NOMO-1 treated with DMSO at 0.1 percent for 48 hours (cell line): ENCODE measurements around the gene SERPINB8.
A peak's percentile ranks its signal among the peaks of the same experiment; 100 is the strongest.

Experiments used
- DNase-seq: peaks from one replicate; lab custom pipeline; 2025; ENCODE audit not compliant: unreplicated experiment; lab: John Stamatoyannopoulos, UW

Gene SERPINB8

GRCh38 chr18:64011513-64011912 lies 41.6 kb downstream of the SERPINB8 start:
- no peak for DNase-seq

- peak; percentile 19 for DNase-seq
Measured at GRCh38 chr18:64017870-64018269, 48.0 kb downstream of the SERPINB8 start.

GRCh38 chr18:64019922-64020756 lies 50.3 kb downstream of the SERPINB8 start:
- DNase-seq, result no peak

GRCh38 chr18:64026350-64026749 lies 56.5 kb downstream of the SERPINB8 start:
- DNase-seq, result no peak

- DNase-seq, result no peak
Measured at GRCh38 chr18:64027931-64028695, 58.2 kb downstream of the SERPINB8 start.

- DNase-seq, result no peak
Measured at GRCh38 chr18:64029096-64029495, 59.2 kb downstream of the SERPINB8 start.

- no peak for DNase-seq
Measured at GRCh38 chr18:64031411-64031810, 61.5 kb downstream of the SERPINB8 start.

- DNase-seq, result no peak
Measured at GRCh38 chr18:64032312-64032711, 62.4 kb downstream of the SERPINB8 start.

- DNase-seq, result no peak
Measured at GRCh38 chr18:64037812-64038414, 68.0 kb downstream of the SERPINB8 start.
